ENCODE measurements around the gene KCNA2.

The KCNA2 gene

GRCh38 chr1:110544753-110545152, 61.4 kb downstream of the KCNA2 start:
- H3K79me2 ChIP-seq (ENCODE audit: control insufficient read depth, low read length) = no peaks in the 10 kb centered on the region
- no peak overlapping the region for H3K27ac ChIP-seq (ENCODE audit: low read depth, low read length)
- TF ChIP-seq CTCF (IDR thresholded peaks at IDR 0.05; ENCODE audit: low read depth, low read length, poor library complexity, severe bottlenecking) (no peak), EZH2phosphoT487 (IDR thresholded peaks at IDR 0.05; ENCODE audit: borderline replicate concordance, low read length) (no peak)
- H3F3A ChIP-seq (ENCODE audit: control insufficient read depth, insufficient read depth) = no peaks in the 10 kb centered on the region
- H3K4me3 ChIP-seq (ENCODE audit: low read length) = no peak overlapping the region
- no peaks in the 10 kb centered on the region for H4K20me1 ChIP-seq (ENCODE audit: control insufficient read depth, insufficient read depth, low read depth, low read length)
- no peaks in the 10 kb centered on the region for H3K9me2 ChIP-seq (replicated peaks; ENCODE audit: control insufficient read depth, low read length)
- no peak overlapping the region for H3K4me2 ChIP-seq (ENCODE audit: low read length)
- no peaks in the 10 kb centered on the region for H3K4me1 ChIP-seq (ENCODE audit: control insufficient read depth, low read length)
- H3K9me3 ChIP-seq (ENCODE audit: control insufficient read depth, insufficient read depth, low read length) = no peaks in the 10 kb centered on the region
- H3K27me3 ChIP-seq (ENCODE audit: control insufficient read depth, low read length) = peaks cover 8% of the 10 kb centered on the region; the same call in 1 of the 2 replicates
- no peaks in the 10 kb centered on the region for H3K36me3 ChIP-seq (ENCODE audit: control insufficient read depth, low read length)

Data from DOHH2 (cell line).